HG02852 (cell line): ENCODE data around the gene PRR16.
"Not testable (repeated sequence)": the region's sequence is repeated elsewhere in the genome, so short reads cannot be mapped to it uniquely, and the experiment has no call there.

Source experiments
- ATAC-seq: cut with Tn5 transposase; IDR thresholded peaks from one replicate; pipeline ENCODE4 v1.9.1; 2021; ENCODE audit warnings: mild to moderate bottlenecking, moderate library complexity; ENCODE audit not compliant: unreplicated experiment

PRR16 gene

GRCh38 chr5:120463991-120464626, at the start of gene PRR16:
Gene PRR16 (plus strand): TSS chr5:120464300.
- ATAC-seq, result peak; percentile 80

- no peak for ATAC-seq
These were observed 48.1 kb upstream of the PRR16 start for GRCh38 chr5:120415985-120416384.

- ATAC-seq, result no peak
These were observed 45.0 kb upstream of the PRR16 start for GRCh38 chr5:120419127-120419526.

- not testable (repeated sequence) for ATAC-seq
These were observed 37.3 kb upstream of the PRR16 start for GRCh38 chr5:120426633-120427275.

- no peak for ATAC-seq
These were observed 33.5 kb upstream of the PRR16 start for GRCh38 chr5:120430572-120430971.

- ATAC-seq, result no peak
These were observed 31.2 kb upstream of the PRR16 start for GRCh38 chr5:120432861-120433260.

- ATAC-seq, result no peak
These were observed 29.0 kb upstream of the PRR16 start for GRCh38 chr5:120435129-120435528.

- no peak for ATAC-seq
These were observed 27.1 kb upstream of the PRR16 start for GRCh38 chr5:120436996-120437395.

- ATAC-seq, result no peak
These were observed 21.4 kb upstream of the PRR16 start for GRCh38 chr5:120442694-120443093.

- ATAC-seq, result no peak
These were observed 20.5 kb upstream of the PRR16 start for GRCh38 chr5:120443607-120444006.

- no peak for ATAC-seq
These were observed 18.0 kb upstream of the PRR16 start for GRCh38 chr5:120446068-120446492.

- no peak for ATAC-seq
These were observed 17.2 kb upstream of the PRR16 start for GRCh38 chr5:120446901-120447300.

GRCh38 chr5:120447706-120448239, 16.3 kb upstream of the PRR16 start:
- no peak for ATAC-seq

GRCh38 chr5:120449501-120449900, 14.6 kb upstream of the PRR16 start:
- ATAC-seq, result no peak

- ATAC-seq, result no peak
These were observed 13.2 kb upstream of the PRR16 start for GRCh38 chr5:120450910-120451309.

GRCh38 chr5:120451445-120451844, 12.7 kb upstream of the PRR16 start:
- no peak for ATAC-seq

- ATAC-seq, result no peak
These were observed 11.6 kb upstream of the PRR16 start for GRCh38 chr5:120452471-120452870.

GRCh38 chr5:120454094-120454798, 9.9 kb upstream of the PRR16 start:
- ATAC-seq, result no peak

GRCh38 chr5:120456006-120456405, 8.1 kb upstream of the PRR16 start:
- no peak for ATAC-seq

- peak; percentile 88 for ATAC-seq
These were observed 6.1 kb upstream of the PRR16 start for GRCh38 chr5:120457839-120458507.

- ATAC-seq, result not testable (repeated sequence)
These were observed 5.6 kb upstream of the PRR16 start for GRCh38 chr5:120458508-120458847.
